A549 (cell line): ENCODE measurements around the gene SAP130. TPM values are rescaled to one million over a fixed set of nuclear protein-coding genes. Genes with fewer than 3 reads are reported as not detected.
A peak's percentile ranks its signal among the peaks of the same experiment; 100 is the strongest.

ENCODE experiments used
- ATAC-seq, 2 experiments: fragments of 200-7000 bp in 1 of 2; fragments of >200 bp in 1 of 2; cut with Nextera tagmentation in 1 of 2; cut with Tn5 transposase in 1 of 2; 3 replicates each; pipeline versions ENCODE4 v1.8.0 to v1.9.1; 2018 to 2020; ENCODE audit warnings: mild to moderate bottlenecking in 1 of 2, moderate library complexity in 1 of 2
- CTCF ChIA-PET: fragments of 300-600 bp; sonication (Branson Sonifier 250); formaldehyde crosslinking; extraction: SDS; loops from one replicate; lab custom pipeline; 2021; ENCODE audit warnings: antibody characterized with exemption, inconsistent platforms; lab: Yijun Ruan, JAX
- POLR2A ChIA-PET: fragments of 350-600 bp; formaldehyde crosslinking; extraction: SDS; loops from one replicate; lab custom pipeline; 2021; ENCODE audit warnings: antibody characterized with exemption, inconsistent platforms; lab: Yijun Ruan, JAX
- DNase-seq, 2 experiments: peaks; one replicate each; pipeline versions ENCODE4 v3.0.0 to v3.0.0-alpha.2; 2011 to 2016; ENCODE audit warnings: low read depth in 1 of 2, low spot score in 1 of 2
- FAIRE-seq: peaks from 2 replicates; lab custom pipeline; 2011; peaks lifted over from hg19 to GRCh38; lab: Jason Lieb, UNC
- H3K27ac ChIP-seq, 2 experiments: fragments of >200 bp; sonication (Bioruptor Twin); formaldehyde crosslinking; 3 replicates each; pipeline ENCODE4 v1.5.1; 2016 to 2017
- H3K4me1 ChIP-seq: fragments of >200 bp; sonication (Bioruptor Twin); formaldehyde crosslinking; 3 replicates; pipeline ENCODE4 v1.6.1; 2016
- H3K4me2 ChIP-seq: fragments of >200 bp; sonication (Bioruptor Twin); formaldehyde crosslinking; 3 replicates; pipeline ENCODE4 v1.6.1; 2016
- H3K4me3 ChIP-seq: fragments of >200 bp; sonication (Bioruptor Twin); formaldehyde crosslinking; 3 replicates; pipeline ENCODE4 v1.5.1; 2016
- H3K9me3 ChIP-seq: fragments of >200 bp; sonication (Bioruptor Twin); formaldehyde crosslinking; 3 replicates; pipeline ENCODE4 v1.6.1; 2016
- CBX2 ChIP-seq: fragments of 200-600 bp; sonication (generic); IDR thresholded peaks from 2 replicates; pipeline ENCODE4 v1.6.1; 2016; ENCODE audit warnings: low read depth, mild to moderate bottlenecking, borderline replicate concordance
- CEBPB ChIP-seq, 2 experiments: fragments of >200 bp in 1 of 2; sonication (Bioruptor Twin) in 1 of 2; formaldehyde crosslinking in 1 of 2; IDR thresholded peaks; 2 replicates each; pipeline ENCODE4 v1.6.1; 2012 to 2016
- CHD2 ChIP-seq: fragments of 150-350 bp; IDR thresholded peaks from 2 replicates; pipeline ENCODE4 v1.6.1; 2014; ENCODE audit warnings: low read length; ENCODE audit not compliant: partially characterized antibody
- CHD4 ChIP-seq: fragments of 200-600 bp; sonication (generic); IDR thresholded peaks from 2 replicates; pipeline ENCODE4 v1.6.1; 2016; ENCODE audit warnings: antibody characterized with exemption, mild to moderate bottlenecking, borderline replicate concordance
- EHF ChIP-seq: fragments of 250-450 bp; sonication (Bioruptor Pico); IDR thresholded peaks from 2 replicates; pipeline ENCODE4 v1.5.0; 2020; ENCODE audit warnings: mild to moderate bottlenecking
- ESRRA ChIP-seq: fragments of 150-350 bp; IDR thresholded peaks from 2 replicates; pipeline ENCODE4 v1.6.1; 2014; ENCODE audit warnings: mild to moderate bottlenecking, low read length, borderline replicate concordance
- FOSB ChIP-seq: fragments of 250-450 bp; sonication (Bioruptor Pico); IDR thresholded peaks from 2 replicates; pipeline ENCODE4 v1.5.0; 2020; ENCODE audit warnings: mild to moderate bottlenecking, moderate library complexity
- JUNB ChIP-seq: fragments of >200 bp; sonication (Bioruptor Twin); formaldehyde crosslinking; IDR thresholded peaks from 2 replicates; pipeline ENCODE4 v1.6.1; 2016
- MAFK ChIP-seq: fragments of 450-650 bp; IDR thresholded peaks from 2 replicates; pipeline ENCODE4 v1.6.1; 2014; ENCODE audit not compliant: partially characterized antibody
- NFE2L2 ChIP-seq: fragments of 150-350 bp; conservative IDR thresholded peaks from 2 replicates; pipeline ENCODE4 v1.6.1; 2014; ENCODE audit warnings: low read length
- NR3C1 ChIP-seq: fragments of >200 bp; sonication (Bioruptor Twin); formaldehyde crosslinking; IDR thresholded peaks from 3 replicates; pipeline ENCODE4 v1.6.1; 2017
- PHF8 ChIP-seq: fragments of 200-600 bp; sonication (generic); IDR thresholded peaks from 2 replicates; pipeline ENCODE4 v1.6.1; 2016; ENCODE audit warnings: low read depth, mild to moderate bottlenecking, antibody characterized with exemption, moderate library complexity, borderline replicate concordance
- POLR2A ChIP-seq: IDR thresholded peaks from 2 replicates; pipeline ENCODE4 v1.6.1; 2012; ENCODE audit warnings: mild to moderate bottlenecking, low read length
- RNF2 ChIP-seq: fragments of 200-600 bp; sonication (generic); IDR thresholded peaks from 2 replicates; pipeline ENCODE4 v1.6.1; 2016; ENCODE audit warnings: low read depth, mild to moderate bottlenecking, antibody characterized with exemption, moderate library complexity, borderline replicate concordance
- SMC3 ChIP-seq: fragments of >200 bp; sonication (Bioruptor Twin); formaldehyde crosslinking; IDR thresholded peaks from 3 replicates; pipeline ENCODE4 v1.6.1; 2018; ENCODE audit warnings: inconsistent platforms
- TFCP2L1 ChIP-seq: fragments of 250-450 bp; sonication (Bioruptor Pico); IDR thresholded peaks from 2 replicates; pipeline ENCODE4 v1.5.0; 2021; ENCODE audit warnings: mild to moderate bottlenecking
- ZSCAN20 ChIP-seq: fragments of 250-450 bp; sonication (Bioruptor Pico); IDR thresholded peaks from 2 replicates; pipeline ENCODE4 v1.8.0; 2022; ENCODE audit warnings: mild to moderate bottlenecking, moderate library complexity
- WGBS: methylation state at CpG from one replicate; pipeline ENCODE4 v1.1.6; 2017; ENCODE audit errors: missing lambda C conversion rate; 5-methylcytosine and 5-hydroxymethylcytosine counted together
- polyA minus RNA-seq: library from RNA; depleted of rRNA, polyadenylated mRNA; stranded (reverse); fragments of >200 nt; gene quantifications from 2 replicates; pipeline ENCODE4 v1.2.3, GENCODE V29; 2011; rRNA and poly(A)+ RNA removed
- polyA plus RNA-seq, 4 experiments: library from polyadenylated mRNA; depleted of rRNA in 3 of 4; stranded (reverse); fragments of >200 nt; fragmentation: RNase III in 1 of 4; extraction: RNeasy Plus Mini Kit Qiagen cat#74134 plus additional on column Dnase treatment in 1 of 4; gene quantifications; 2 replicates in 3 of 4; 3 replicates in 1 of 4; pipeline ENCODE4 v1.2.3, GENCODE V29; 2011 to 2017
- TF ChIP-seq, protein P1 (sequence below): fragments of >200 bp; sonication (Bioruptor Twin); formaldehyde crosslinking; IDR thresholded peaks from 3 replicates; pipeline ENCODE4 v1.6.1; 2016
- TF ChIP-seq, protein P2 (sequence below): fragments of 200-600 bp; sonication (generic); IDR thresholded peaks from 2 replicates; pipeline ENCODE4 v1.6.1; 2016; ENCODE audit warnings: antibody characterized with exemption, mild to moderate bottlenecking, moderate library complexity
- TF ChIP-seq, protein P3 (sequence below): fragments of 250-450 bp; sonication (Bioruptor Pico); IDR thresholded peaks from 2 replicates; pipeline ENCODE4 v1.5.0; 2020; ENCODE audit warnings: low read depth, mild to moderate bottlenecking, moderate library complexity
- TF ChIP-seq, protein P4 (sequence below): fragments of 150-350 bp; IDR thresholded peaks from 2 replicates; pipeline ENCODE4 v1.6.1; 2014; ENCODE audit warnings: low read depth, mild to moderate bottlenecking, low read length

The SAP130 gene
- 15.1 and 17.7 TPM in 2 replicates for polyA plus RNA-seq (2011; rRNA removed)
- 15.0 and 19.6 TPM in 2 replicates for polyA plus RNA-seq (2012; cell fraction: cytosol; rRNA removed)
- 18.8 and 23.6 TPM in 2 replicates for polyA plus RNA-seq (2012; cell fraction: nucleus; rRNA removed)
- polyA plus RNA-seq (2017; fragmentation: RNase III; extraction: RNeasy Plus Mini Kit Qiagen cat#74134 plus additional on column Dnase treatment): 12.3 to 14.0 TPM (median 13.9 TPM) in 3 replicates
- 26.7 and 35.7 TPM in 2 replicates for polyA minus RNA-seq

DNA sequence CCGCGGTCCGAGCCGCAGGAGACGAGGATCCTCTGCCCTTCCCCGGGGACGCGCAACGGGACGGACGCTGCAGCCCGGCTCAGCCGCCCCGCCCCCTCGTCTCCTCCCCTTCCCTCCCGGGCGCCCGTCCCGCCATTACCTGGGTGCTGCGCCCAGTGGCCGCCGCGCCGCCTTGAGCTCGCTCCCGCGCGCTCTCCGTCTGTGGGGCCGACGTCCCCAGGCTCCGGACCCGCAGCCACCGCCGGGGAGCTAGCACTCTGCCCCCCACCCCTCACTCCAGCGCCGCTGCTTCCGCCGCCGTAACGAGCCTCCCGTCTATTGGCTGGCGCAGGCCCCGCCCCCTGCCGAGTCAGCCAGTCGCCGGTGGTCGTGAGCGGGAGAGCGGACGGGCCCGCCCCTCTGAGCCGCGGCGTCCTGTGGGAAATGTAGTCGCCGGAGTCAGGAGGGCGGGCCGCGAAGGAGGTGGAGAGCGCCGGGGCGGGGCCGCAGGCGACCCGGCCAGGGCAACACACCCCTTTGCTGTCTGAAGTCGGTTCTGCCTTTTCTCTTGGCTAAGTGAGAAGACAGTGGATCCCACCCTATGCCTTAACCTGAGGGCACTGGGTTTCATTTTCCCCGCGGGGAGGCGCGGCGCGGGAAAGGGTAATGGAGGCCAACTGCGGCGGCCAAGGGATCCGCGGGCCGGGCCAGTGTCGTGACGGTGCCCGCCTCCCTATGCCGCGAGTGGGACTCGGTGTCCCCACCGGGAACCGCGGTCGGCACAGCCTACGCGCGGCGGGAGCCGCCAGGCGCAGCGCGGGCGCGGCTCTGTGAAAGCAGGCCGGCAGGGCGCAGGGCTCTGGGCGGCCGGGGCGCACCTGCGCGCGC, at the start of gene SAP130:
Gene SAP130, minus strand, starts transcription at position 259 of the 867 bp plus-strand sequence. CDS start 1,767 bp downstream, outside the sequence.
- Histone ChIP-seq H3K4me3 (peak within 1 kb of the TSS; percentile 97), H3K4me2 (peak within 1 kb of the TSS; percentile 88), H3K4me1 (peaks cover 5% of the 10 kb centered on the region; the same call in 1 of the 3 replicates), H3K27ac (peak within 1 kb of the TSS; percentile 89 to 96), H3K9me3 (peaks cover 15% of the 10 kb centered on the region)
- no peak for TF ChIP-seq NR3C1
- TF ChIP-seq ESRRA: no peak
- no peak for TF ChIP-seq CEBPB (IDR thresholded peaks at IDR 0.05)
- no peak for TF ChIP-seq TFCP2L1 (CRISPR knock-in tag)
- TF ChIP-seq, protein P1, sequence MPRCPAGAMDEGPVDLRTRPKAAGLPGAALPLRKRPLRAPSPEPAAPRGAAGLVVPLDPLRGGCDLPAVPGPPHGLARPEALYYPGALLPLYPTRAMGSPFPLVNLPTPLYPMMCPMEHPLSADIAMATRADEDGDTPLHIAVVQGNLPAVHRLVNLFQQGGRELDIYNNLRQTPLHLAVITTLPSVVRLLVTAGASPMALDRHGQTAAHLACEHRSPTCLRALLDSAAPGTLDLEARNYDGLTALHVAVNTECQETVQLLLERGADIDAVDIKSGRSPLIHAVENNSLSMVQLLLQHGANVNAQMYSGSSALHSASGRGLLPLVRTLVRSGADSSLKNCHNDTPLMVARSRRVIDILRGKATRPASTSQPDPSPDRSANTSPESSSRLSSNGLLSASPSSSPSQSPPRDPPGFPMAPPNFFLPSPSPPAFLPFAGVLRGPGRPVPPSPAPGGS: 0 out of 3 replicates have a peak, but pooled peaks have one; percentile 51
- peak; percentile 49; the same call in 1 of the 2 replicates for TF ChIP-seq PHF8
- TF ChIP-seq JUNB: no peak
- no peak for TF ChIP-seq RNF2
- no peak for TF ChIP-seq FOSB (CRISPR knock-in tag)
- TF ChIP-seq ZSCAN20: no peak
- TF ChIP-seq MAFK: peak; percentile 25
- TF ChIP-seq NFE2L2: no peak
- TF ChIP-seq, protein P2, sequence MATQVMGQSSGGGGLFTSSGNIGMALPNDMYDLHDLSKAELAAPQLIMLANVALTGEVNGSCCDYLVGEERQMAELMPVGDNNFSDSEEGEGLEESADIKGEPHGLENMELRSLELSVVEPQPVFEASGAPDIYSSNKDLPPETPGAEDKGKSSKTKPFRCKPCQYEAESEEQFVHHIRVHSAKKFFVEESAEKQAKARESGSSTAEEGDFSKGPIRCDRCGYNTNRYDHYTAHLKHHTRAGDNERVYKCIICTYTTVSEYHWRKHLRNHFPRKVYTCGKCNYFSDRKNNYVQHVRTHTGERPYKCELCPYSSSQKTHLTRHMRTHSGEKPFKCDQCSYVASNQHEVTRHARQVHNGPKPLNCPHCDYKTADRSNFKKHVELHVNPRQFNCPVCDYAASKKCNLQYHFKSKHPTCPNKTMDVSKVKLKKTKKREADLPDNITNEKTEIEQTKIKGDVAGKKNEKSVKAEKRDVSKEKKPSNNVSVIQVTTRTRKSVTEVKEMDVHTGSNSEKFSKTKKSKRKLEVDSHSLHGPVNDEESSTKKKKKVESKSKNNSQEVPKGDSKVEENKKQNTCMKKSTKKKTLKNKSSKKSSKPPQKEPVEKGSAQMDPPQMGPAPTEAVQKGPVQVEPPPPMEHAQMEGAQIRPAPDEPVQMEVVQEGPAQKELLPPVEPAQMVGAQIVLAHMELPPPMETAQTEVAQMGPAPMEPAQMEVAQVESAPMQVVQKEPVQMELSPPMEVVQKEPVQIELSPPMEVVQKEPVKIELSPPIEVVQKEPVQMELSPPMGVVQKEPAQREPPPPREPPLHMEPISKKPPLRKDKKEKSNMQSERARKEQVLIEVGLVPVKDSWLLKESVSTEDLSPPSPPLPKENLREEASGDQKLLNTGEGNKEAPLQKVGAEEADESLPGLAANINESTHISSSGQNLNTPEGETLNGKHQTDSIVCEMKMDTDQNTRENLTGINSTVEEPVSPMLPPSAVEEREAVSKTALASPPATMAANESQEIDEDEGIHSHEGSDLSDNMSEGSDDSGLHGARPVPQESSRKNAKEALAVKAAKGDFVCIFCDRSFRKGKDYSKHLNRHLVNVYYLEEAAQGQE: no peak
- TF ChIP-seq SMC3: no peak
- no peak for TF ChIP-seq CHD4
- TF ChIP-seq, protein P3, sequence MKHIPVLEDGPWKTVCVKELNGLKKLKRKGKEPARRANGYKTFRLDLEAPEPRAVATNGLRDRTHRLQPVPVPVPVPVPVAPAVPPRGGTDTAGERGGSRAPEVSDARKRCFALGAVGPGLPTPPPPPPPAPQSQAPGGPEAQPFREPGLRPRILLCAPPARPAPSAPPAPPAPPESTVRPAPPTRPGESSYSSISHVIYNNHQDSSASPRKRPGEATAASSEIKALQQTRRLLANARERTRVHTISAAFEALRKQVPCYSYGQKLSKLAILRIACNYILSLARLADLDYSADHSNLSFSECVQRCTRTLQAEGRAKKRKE: no peak
- no peak for TF ChIP-seq CBX2
- TF ChIP-seq CHD2: no peak
- TF ChIP-seq POLR2A: 0 out of 2 replicates have a peak, but pooled peaks have one; percentile 31
- TF ChIP-seq, protein P4, sequence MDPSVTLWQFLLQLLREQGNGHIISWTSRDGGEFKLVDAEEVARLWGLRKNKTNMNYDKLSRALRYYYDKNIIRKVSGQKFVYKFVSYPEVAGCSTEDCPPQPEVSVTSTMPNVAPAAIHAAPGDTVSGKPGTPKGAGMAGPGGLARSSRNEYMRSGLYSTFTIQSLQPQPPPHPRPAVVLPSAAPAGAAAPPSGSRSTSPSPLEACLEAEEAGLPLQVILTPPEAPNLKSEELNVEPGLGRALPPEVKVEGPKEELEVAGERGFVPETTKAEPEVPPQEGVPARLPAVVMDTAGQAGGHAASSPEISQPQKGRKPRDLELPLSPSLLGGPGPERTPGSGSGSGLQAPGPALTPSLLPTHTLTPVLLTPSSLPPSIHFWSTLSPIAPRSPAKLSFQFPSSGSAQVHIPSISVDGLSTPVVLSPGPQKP: no peak
- no peak for TF ChIP-seq EHF (CRISPR knock-in tag)
- ATAC-seq: peak; percentile 88 to 92
- ChIA-PET CTCF (no interaction called here), POLR2A (interaction anchor here (1.2 kb wide), 1 partner anchor 63 kb away, joined by 7 read pairs; the partner anchor contains the start of gene UGGT1)
- no peak for FAIRE-seq
- 6% methylated on average over 31 of the region's 106 CpGs for WGBS
- peak; percentile 84 to 95 for DNase-seq
